SU-DHL-6 (cell line): ENCODE data around the gene LCP2.

ENCODE experiments used
- EZH2phosphoT487 ChIP-seq: fragments of 200-600 bp; sonication (generic), shearing (Covaris generic); conservative IDR thresholded peaks from 2 replicates; pipeline ENCODE4 v1.6.1; 2018; ENCODE audit warnings: mild to moderate bottlenecking, antibody characterized with exemption, low read length, moderate library complexity, mixed read lengths
- TF ChIP-seq, protein P1 (sequence below): fragments of 200-600 bp; sonication (generic); IDR thresholded peaks from one replicate; pipeline ENCODE4 v1.5.1; 2017; ENCODE audit warnings: antibody characterized with exemption, mild to moderate bottlenecking, low read length, moderate library complexity; ENCODE audit not compliant: insufficient read depth, poor library complexity, severe bottlenecking

DNA sequence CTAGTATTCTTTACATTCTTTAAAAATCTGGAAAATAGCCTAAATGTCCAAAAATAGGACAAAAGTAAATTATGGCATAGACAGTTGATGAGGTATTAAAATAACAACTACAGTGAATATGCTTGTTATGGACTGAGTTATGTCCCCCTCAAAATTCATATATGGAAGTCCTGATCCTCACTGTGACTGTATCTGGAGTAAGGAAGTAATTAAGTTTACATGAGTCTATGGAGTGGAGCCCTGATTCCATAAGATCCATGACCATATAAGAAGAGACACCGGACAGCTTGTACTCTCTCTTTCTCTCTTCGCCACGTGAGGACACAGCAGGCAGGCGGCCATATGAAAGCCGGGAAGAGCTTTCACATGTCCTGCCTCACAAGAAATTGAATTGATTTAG lies 93.4 kb downstream of the LCP2 start:
- TF ChIP-seq, protein P1, sequence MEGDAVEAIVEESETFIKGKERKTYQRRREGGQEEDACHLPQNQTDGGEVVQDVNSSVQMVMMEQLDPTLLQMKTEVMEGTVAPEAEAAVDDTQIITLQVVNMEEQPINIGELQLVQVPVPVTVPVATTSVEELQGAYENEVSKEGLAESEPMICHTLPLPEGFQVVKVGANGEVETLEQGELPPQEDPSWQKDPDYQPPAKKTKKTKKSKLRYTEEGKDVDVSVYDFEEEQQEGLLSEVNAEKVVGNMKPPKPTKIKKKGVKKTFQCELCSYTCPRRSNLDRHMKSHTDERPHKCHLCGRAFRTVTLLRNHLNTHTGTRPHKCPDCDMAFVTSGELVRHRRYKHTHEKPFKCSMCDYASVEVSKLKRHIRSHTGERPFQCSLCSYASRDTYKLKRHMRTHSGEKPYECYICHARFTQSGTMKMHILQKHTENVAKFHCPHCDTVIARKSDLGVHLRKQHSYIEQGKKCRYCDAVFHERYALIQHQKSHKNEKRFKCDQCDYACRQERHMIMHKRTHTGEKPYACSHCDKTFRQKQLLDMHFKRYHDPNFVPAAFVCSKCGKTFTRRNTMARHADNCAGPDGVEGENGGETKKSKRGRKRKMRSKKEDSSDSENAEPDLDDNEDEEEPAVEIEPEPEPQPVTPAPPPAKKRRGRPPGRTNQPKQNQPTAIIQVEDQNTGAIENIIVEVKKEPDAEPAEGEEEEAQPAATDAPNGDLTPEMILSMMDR = no peak
- no peak for TF ChIP-seq EZH2phosphoT487
